Kasumi-1 (cell line): Measurements from ENCODE around the gene NCOA7.
A peak's percentile ranks its signal among the peaks of the same experiment; 100 is the strongest.
"Not testable (repeated sequence)": the region's sequence is repeated elsewhere in the genome, so short reads cannot be mapped to it uniquely, and the experiment has no call there.

Experiments
- DNase-seq, 2 experiments: peaks; one replicate each; lab custom pipeline; 2025; lab: John Stamatoyannopoulos, UW

The NCOA7 gene

DNA sequence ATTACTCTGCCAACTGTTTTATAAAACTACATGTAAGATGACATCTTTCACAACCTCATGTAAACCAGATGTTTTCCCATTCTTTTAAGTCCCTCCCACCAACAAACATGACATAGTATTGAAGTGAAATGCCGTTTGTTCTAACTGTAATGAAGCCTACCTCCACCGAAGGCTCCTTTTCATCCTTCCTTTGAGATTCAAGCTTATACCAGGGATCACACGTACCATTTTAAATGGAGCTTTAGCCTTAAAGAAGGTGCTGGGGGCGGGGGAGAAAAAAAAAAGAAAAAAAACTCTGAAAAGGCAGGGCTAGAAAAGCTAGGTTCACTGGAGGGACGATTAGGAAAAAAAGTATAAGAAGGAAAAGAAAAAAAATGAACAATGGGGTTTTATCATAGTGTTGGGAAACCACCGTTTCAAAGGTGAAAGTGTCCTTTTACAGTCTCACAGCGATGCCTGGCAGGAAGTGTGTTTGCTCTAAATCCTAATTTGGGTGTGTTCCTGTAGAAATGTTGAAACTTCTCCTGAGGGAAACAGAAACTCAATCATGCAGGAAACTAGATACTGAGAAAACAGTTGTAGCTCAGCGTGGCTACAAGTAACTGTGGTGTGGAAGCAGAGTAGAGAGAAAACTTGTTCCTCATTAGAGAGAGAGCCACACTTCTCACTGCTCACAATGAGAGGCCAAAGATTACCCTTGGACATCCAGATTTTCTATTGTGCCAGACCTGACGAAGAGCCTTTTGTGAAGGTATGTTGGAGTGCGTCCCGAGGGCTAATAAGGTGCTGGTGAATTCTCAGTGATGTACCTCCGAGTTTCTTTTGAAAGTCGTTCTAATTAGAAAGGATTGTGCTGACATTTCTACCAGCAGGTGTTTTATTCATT, 128.2 kb downstream of the NCOA7 start:
- DNase-seq: peak; percentile 88 to 92

DNA sequence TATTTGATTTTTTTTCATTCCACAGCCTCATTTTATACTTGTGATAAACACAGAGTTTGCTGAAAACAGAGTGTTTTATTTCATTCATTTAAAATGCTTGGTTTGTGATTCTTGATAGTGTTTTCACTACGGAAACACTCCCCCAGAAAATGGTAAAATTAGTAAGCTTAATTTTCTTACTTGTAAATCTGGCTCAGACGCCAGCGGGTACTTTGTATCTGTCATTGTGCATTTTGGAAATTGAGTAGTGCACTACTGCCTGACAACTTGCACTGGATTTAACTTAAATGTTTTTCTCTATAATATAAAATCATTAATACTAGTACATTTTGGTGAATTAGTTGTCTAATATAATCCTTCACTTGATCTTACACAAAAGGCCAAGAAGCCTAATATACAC, 128.9 kb downstream of the NCOA7 start:
- DNase-seq: no peak

DNA sequence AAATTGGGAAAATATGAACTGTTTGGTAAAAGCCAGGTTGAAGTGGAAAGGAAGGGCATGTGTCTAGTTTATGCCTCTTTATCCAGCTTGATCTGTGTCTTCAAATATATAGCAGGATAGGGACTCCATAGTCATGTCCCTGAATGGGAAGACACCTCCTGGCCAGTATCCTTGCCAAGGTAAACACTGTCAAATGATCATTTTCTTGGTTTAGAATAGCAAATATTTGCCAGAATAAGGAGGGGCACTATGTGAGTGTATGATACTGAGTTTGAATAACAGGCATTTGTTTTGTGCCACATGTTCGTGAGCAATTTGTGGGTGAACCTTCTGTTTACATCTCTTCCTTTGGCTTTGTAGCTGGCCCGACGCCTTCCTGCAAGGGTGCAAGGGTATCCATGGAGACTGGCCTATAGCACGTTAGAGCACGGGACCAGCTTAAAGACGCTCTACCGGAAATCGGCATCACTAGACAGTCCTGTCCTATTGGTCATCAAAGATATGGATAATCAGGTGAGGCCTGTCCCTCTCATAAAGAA, 131.6 kb downstream of the NCOA7 start:
- DNase-seq: no peak

DNA sequence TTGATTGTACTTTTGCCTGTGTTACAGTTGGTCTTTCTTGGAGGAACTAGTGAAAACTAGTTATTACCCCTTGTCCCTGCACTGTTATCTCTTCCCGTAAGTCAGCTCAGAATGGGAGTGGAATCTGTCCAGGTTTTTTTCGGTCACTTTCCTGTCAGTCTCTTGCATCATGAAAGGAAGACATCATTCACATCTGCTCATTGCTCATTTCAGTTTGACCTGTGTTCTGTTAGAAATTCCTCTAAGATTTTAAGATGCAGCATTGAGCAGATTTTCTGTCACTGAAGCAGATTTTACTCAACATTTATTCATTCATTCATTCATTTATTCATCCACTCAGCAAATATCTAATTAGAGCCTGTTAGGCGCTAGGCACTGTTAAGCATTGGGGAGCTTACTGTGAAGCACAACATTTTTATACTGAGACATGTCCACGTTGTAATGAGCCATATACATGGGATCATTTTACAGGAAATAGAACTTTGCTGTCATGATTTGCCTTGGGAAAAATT, 132.7 kb downstream of the NCOA7 start:
- DNase-seq: no peak

DNA sequence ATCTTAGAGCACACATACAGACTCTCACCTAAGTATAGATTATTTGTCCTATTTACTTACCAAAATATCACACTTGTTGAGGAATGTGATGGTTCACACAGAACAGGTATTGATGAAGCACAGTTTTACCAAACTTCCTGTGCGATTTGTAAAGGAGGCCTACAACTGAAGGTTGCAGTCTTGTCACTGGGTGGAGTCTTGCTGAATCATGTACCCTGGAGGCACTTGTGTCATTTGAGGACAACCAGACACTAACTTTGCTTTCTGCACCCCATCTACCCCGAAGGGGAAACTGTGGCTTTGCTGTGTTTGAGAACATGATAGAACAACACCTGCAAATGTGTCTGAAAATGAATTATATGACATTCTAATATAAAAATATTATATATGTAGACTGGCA, 133.4 kb downstream of the NCOA7 start:
- no peak for DNase-seq

DNA sequence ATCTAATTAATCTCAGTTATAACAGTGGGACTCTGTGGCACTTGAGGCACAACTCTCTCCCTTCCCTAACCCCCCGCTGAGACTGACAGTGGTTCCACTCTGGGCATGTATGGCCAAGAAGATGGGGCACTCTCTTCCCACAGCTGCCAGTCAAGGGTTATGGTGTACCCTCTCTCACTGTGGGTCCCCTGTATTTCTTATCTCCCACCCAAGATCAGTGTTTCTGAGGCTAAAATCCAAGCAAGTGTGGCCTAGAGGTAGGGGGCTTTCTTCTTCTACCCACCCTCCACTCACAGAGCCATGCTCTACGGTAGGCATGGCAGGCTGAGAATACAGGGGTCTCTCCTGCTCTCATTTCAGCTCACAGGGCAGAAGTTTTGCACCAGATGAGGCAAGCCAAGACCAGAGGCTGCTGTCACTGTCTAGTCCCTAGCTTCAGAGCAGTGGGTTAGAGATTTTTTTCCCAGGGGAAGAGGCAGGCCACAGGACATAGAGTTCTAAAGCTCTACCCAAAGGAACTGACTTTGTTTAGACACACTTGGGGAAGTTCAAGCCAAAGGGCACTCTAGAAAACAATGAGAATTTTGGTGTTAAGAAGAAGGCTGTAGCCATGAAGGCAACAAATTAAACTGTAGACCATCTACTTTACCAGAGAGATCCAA, 134.1 kb downstream of the NCOA7 start:
- no peak for DNase-seq

DNA sequence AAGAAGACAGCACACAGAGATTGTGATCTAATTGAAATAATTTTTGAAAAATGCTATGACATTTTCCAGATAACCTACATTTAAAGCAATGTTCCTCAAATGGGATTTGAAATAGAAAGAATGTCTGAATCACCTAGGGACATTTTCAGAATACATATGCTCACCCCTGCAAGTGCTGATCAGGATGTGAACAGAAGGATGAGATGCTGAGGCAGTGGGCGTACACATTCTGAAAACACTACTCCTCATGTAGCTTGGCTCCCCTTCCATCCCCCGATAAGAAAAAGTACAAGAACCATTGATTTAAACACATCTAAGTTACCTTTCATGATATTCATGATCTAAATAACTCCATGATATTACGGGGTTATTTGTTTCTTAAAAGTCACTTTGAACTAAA, 136.0 kb downstream of the NCOA7 start:
- no peak for DNase-seq

DNA sequence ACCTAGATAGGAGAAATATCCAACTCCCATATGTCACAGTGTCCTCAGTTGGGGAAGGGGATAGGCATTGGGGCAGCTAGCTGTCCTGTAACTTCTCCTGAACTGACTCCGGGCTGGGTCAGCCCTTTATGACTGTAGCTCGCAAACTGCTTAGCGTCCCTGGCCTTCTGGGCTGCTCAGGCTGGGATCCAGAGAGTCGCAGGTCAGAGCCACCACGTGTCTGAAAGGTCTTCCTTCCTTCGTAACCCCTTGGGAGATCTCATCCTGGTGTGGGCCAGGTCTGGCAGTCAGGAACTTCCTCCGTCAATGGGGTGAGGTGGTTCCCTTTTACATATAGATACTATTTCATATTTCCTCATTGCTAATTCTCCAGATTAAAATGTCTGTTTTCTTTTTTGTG, 137.0 kb downstream of the NCOA7 start:
- no peak for DNase-seq

DNA sequence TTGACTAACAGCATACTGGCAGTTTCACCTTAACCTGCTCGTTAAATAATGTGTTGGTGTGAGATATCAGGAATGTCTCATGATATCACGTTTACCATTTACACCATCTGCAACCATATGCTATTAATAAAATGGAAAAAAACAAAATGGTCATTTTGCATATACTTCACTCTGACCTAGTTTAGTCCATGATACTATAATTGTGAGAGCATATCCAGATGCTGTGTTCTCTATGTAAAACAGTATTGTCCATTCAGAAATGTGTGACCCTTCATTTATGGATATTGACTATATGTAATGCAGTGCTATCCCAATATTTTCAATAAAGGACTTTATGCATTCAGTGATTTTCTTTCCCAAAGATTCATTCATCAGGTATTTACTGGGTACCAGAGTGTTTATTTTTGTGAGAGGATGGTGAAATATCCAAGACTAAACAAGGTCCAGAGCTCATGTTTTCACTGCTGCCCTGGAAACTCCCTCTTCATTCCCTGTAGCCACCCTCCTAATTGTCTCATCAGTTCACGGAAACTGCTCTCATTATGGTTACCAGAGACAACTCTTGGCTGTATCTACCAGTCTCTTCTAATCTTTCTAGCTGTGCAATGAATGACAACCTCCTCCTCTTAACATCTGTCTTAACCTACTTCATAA, 140.1 kb downstream of the NCOA7 start:
- DNase-seq: no peak

DNA sequence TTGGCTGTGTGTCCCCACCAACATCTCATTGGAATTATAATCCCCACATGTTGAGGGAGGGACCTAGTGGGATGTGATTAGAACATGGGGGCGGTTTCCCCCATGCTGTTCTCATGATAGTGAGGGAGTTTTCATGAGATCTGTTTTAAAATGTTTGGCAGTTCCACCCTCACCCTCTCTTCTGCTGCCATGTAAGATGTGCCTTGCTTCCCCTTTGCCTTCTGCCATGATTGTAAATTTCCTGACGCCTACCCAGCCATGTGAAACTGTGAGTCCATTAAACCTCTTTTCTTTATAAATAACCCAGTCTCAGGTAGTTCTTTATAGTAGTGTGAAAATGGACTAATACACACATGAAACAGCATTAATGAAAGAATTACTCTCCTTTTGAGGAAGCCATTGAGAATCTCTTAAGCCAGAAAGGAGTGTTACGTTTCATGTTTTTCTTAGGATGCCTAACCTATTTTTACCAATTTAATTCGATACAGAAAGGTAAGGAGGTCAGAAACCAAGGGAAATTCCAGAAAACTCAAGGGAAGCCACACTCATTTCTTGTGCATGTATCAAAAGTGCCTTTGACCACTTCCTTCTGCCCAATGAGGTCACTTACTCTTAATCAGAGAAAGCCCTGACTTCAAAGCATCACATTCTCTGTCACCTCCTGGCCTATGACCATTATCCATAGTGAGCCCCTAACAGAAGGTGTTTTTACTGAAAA, 141.1 kb downstream of the NCOA7 start:
- DNase-seq: no peak

DNA sequence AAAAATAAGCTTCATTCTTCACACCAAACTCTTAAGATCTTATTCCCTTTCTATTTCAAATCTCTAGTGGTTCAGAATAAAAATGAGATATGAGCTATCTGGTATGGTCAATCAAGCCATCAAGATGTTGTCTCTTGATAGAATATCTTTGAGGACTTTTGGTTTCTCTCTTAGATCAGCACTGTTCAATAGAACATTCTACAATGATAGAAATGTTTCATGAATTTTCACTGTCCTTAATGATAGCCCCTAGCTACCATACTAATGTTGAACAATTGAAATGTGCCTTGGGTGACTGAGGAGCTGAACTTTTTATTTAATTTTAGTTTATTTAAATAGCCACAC, 141.7 kb downstream of the NCOA7 start:
- DNase-seq: no peak

DNA sequence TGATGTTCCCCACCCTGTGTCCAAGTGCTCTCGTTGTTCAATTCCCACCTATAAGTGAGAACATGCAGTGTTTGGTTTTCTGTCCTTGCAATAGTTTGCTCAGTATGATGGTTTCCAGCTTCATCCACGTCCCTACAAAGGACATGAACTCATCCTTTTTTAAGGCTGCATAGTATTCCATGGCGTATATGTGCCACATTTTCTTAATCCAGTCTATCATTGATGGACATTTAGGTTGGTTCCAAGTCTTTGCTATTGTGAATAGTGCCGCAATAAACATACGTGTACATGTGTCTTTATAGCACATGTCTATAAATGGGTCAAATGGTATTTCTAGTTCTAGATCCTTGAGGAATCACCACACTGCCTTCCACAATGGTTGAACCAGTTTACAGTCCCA, 144.8 kb downstream of the NCOA7 start:
- not testable (repeated sequence) for DNase-seq

DNA sequence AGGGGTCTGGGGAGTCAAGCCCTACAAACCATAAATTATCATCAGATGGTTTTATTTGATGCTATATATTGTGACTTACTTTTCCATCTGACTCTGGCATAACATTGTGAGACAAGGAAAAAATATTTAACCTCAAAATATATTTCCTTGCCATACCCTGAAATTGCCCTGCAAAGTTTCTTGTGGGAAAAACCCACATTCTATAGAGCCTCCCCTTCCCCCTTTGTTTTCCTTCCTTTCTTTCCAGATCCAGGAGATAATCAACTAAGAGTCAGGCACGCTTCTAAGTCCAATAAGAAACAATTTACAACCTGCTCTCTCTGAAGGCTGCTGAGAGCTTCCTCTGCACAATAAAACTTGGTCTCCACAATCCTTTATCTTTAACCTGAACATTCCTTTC, 148.3 kb downstream of the NCOA7 start:
- DNase-seq: no peak

DNA sequence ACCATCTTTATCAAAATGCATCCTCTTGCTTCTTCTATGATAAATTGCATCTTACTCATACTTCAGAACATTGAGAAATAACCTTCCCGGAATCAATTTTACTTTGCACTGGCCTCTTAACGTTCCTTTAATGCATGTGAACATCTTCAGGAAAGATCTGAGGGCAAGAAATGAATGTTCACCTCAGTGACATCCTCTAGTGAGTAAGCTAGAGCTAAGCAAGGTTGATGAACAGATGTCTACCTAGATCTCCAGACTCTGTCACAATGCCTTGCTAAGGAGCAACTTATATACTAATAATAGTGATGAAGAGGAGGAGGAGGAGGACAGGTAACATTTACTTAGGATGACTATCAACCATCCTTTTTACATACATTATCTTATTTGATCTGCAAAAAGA, 149.0 kb downstream of the NCOA7 start:
- no peak for DNase-seq

DNA sequence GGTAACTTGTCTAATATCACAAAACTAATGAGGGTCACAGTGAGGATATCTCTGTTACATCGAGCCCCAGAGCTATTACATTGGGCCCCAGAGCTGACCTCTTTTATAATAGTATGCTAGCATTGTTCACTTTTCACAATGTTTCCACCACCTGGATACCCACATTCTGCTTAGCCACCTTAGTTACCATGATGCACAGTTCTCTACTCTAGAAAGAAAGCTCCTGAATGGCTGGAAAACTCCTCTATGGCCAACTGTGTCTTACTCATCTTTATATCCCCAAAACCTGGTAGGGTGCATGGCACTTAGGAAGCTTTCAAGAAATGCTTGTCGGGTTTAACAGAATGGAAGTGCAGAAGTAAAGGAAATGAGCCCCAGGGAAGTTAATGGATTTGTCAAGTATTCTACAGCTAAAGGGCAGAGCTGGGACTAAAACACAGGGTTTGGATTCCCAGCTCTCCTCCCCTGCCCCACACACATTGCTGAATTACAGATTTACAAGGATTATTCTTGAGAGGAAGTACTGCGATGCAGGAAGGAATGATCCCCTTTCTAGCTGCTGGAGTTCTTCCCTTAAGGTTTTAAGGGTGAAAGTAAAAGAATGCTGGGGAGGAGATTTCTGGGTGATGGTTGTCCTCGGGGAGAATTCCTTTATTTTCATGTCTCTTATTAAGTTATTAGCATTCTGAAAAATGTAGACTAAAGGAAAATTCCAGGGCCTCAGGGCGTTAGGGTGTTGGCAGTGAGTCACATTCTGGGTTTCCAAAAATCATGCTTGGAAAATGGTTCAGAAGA, 149.7 kb downstream of the NCOA7 start:
- no peak for DNase-seq

DNA sequence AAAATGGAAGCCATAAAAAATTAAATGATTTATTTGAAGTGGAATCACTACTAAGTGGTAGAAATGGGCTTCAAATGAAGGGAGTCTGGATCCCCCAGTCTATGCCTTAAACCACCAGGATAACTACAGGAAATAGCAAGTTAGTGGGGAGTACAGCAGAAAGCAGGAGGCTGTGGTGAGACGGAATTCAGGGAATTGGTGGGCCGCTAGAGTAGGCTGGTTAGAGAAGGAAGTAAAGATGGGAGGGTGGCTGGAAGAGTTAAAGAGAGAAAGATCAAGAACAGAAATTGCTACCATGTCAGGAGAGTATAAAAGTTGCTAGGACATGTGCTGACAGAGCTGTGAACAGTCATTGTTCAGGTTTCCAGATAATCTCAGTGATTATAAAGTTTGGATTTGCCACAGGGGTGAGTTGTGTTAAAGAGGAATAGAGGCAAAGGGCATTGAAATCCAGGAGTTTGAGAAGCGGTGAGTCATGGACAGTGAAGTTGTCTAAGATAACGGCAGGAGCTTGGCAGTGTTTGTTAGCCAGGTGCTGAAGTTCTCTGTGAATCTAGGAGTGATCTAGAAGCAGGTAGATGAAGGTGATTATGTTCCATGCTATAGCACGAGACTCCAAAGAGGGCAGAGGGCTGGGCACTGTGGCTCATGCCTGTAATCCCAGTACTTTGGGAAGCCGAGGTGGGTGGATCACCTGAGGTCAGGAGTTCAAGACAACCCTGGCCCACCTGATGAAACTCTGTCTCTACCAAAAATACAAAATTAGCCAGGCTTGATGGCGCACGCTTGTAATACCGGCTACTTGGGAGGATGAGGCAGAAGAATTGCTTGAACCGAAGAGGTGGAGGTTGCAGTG, 152.1 kb downstream of the NCOA7 start:
- no peak for DNase-seq

DNA sequence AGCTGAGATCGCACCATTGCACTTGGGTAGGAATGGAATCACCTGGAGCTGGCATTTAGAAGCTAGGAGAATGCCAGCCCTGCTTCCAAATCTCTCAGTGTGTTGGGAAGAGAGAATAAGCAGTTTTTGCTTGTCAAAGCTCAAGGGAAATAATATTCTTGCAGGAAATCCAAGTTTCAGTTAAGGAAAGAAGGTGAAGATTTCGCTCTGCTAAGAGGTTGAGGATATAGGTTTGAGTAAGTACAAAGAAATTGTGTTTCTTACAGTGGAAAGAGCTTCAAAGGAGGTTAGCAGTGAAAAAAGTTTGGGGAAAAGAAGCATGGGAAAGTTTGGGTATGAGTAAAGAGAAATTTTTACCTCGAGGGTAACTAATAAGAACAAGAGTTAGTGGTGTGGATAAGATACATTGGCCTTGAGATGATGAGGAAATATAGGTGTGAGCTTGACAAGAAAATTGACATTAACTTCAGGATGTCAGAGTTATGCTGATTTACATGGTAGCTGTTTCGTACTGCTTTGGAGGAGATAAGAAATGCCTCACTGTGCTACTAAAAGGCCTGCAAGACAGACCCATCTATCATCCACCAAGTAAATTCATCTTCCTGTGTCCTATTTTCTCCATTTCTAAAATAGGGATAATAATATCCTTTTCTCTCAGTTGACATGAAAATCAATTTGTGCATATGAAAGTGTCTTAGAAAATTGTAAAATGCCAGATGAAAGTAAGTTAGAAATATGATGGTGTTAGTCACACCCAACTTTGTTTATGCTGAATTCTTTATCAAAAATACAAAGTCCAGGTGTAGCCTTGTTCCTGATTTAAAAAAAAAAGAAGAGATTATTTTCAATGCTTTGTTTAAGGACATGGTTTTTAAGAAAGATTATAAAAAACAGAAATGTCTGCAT, 153.0 kb downstream of the NCOA7 start:
- DNase-seq: no peak

DNA sequence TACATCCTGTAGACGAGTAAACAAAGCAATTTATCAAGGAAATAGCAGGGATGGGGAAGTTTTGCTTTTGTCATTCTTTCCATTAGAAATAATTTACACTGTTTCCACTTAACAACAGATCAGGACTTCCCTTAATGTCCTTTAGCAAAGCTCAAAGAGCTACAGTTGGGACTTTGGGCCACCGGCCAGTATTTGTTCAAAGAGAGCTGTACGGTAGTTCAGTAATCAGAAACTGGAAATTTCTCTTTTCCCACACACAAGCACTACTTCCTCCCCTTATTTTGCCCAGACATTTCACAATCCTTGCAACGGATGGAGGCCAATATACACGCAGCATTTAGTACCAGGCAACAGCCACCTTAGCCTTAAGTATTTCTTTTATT, 153.7 kb downstream of the NCOA7 start:
- DNase-seq: peak; percentile 58 to 66

DNA sequence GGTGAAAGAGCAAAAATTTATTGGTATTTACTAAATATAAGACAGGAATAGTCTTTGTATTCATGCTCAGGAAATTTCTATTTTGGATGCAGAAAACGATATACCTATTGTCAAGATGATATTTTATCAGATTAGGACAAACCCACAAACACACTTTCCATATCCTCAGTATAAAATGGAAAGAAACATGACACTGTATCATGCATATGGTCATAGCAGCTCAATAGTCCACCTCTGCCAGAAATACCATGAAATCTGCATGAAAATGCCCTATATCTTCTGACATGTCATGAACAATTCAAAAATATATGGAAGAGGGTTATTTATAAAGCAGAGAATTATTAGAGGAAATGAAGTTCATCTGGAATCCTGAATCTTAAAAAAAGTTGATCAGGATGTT, 154.1 kb downstream of the NCOA7 start:
- DNase-seq: no peak
